Mesodermal cell (in vitro differentiated cells): ENCODE results near the gene RNU2-63P.
"Not testable (repeated sequence)": the region's sequence is repeated elsewhere in the genome, so short reads cannot be mapped to it uniquely, and the experiment has no call there.

Source experiments
- H3K27ac ChIP-seq: 2 replicates; pipeline ENCODE4 v1.7.0; 2013; ENCODE audit warnings: mild to moderate bottlenecking, low read depth, low read length, moderate library complexity; ENCODE audit not compliant: severe bottlenecking
- H3K36me3 ChIP-seq: 2 replicates; pipeline ENCODE4 v1.7.1; 2013; ENCODE audit warnings: mild to moderate bottlenecking, low read length, moderate library complexity; ENCODE audit not compliant: control insufficient read depth, insufficient read depth
- H3K4me1 ChIP-seq: one replicate; pipeline ENCODE4 v1.7.1; 2013; ENCODE audit warnings: mild to moderate bottlenecking, low read length; ENCODE audit not compliant: insufficient read depth, control insufficient read depth, poor library complexity, severe bottlenecking
- H3K4me3 ChIP-seq: 2 replicates; pipeline ENCODE4 v1.7.0; 2013; ENCODE audit warnings: low read length, control low read depth, mild to moderate bottlenecking; ENCODE audit not compliant: insufficient read depth, poor library complexity, severe bottlenecking; ENCODE audit errors: extremely low read depth
- H3K9me3 ChIP-seq: 2 replicates; pipeline ENCODE4 v1.7.1; 2013; ENCODE audit warnings: mild to moderate bottlenecking, low read length, moderate library complexity; ENCODE audit not compliant: control insufficient read depth
- WGBS, 2 experiments: methylation state at CpG; one replicate each; pipeline ENCODE4 v1.1.5; 2013; ENCODE audit warnings: missing lambda C conversion rate in 2 of 2; ENCODE audit not compliant: insufficient coverage in 2 of 2; 5-methylcytosine and 5-hydroxymethylcytosine counted together

The RNU2-63P gene

DNA sequence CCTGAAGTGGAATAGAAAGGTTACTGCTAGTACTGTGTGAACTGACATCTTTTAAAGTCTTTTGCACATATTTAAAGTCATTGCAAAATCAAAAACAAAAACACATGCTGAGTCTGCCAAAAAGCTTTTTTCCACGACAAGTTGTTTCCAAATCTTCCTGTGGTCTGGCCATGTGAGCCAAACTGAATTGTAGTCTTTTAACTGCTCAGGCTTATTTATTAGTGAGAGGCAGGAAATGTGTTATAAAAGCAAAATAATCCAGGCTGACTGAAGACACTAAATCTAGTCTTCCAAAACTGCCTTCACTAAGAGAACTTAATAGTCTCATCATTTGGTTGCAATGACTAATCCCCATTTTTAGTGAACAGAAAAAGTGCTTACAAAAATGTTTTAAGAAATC lies 36.9 kb upstream of the RNU2-63P start:
- no peak overlapping the region for H3K4me3 ChIP-seq
- H3K4me1 ChIP-seq = peaks cover 9% of the 10 kb centered on the region
- peaks cover 34% of the 10 kb centered on the region for H3K36me3 ChIP-seq
- 83 to 100% methylated on average over 1 of the region's 1 CpG for WGBS, 2 experiments
- H3K9me3 ChIP-seq = no peaks in the 10 kb centered on the region
- H3K27ac ChIP-seq = no peak overlapping the region

DNA sequence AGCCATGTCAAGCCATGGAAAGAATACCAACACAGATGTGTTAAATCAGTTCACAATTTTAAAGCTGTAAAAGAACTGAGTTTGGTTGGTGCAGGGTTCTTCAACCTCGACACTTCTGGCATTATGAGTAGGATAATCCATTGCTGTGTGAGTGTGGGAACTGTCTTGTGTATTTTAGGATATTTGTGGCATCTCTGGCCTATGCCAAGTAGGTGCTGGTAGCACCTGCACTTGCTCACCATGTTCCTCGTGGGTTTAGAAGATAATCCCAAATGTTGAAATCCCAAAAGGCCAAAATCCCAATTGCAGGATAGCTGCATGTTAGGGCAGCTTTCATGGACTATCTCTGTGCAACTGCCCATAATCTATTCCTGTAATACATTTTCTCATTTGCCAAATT lies 35.4 kb upstream of the RNU2-63P start:
- Histone ChIP-seq H3K4me3 (no peak overlapping the region), H3K4me1 (peaks cover 9% of the 10 kb centered on the region), H3K9me3 (no peaks in the 10 kb centered on the region), H3K36me3 (peaks cover 43% of the 10 kb centered on the region), H3K27ac (no peak overlapping the region)
- 91 to 100% methylated on average over 2 of the region's 2 CpGs for WGBS, 2 experiments

DNA sequence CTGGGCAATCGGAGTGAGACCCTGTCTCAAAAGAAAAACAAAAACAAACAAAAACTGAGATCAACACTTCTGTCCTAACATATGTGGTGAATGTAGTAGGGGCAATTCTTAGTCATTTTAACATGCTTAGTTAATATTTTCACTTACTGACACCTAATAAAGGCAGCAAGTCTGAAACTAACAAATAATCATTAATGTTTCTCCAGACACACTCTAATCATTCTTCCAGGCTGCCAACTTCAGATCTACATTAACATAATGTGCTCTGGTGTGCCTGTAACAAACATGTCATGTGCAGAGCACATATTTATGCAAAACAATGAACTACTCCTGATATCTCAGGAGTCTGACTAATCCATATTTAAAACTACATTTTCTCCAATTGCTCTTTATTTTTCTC lies 33.3 kb upstream of the RNU2-63P start:
- no peaks in the 10 kb centered on the region for H3K9me3 ChIP-seq
- no CpG with 5 or more reads among the region's 1 CpG for whole genome bisulfite sequencing, 2 experiments
- peaks cover 9% of the 10 kb centered on the region for H3K4me1 ChIP-seq
- H3K4me3 ChIP-seq = no peak overlapping the region
- H3K27ac ChIP-seq = no peak overlapping the region
- peaks cover 56% of the 10 kb centered on the region for H3K36me3 ChIP-seq

DNA sequence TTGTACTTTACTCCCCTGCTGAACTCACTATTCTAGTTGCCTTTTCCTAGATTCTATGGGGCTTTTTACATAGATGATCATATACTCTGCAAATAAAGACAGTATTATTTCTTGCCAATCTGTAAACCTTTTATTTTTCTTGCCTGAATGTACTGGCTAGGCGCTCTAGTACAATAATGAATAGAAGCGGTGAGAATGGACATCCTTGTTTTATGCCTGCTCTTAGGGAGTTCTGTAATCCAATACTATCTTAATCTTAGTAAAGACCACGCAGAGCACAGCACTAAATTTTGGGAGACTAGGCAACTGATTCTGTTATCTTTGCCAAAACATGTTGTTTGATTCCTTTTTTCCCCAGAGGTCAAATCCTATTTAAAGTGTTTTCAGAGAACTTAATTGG lies 32.2 kb upstream of the RNU2-63P start:
- WGBS, 2 experiments = 100% methylated on average over 1 to 2 of the region's 3 CpGs
- Histone ChIP-seq H3K4me1 (no peaks in the 10 kb centered on the region), H3K9me3 (no peaks in the 10 kb centered on the region), H3K36me3 (peaks cover 58% of the 10 kb centered on the region), H3K4me3 (no peak overlapping the region), H3K27ac (no peak overlapping the region)

DNA sequence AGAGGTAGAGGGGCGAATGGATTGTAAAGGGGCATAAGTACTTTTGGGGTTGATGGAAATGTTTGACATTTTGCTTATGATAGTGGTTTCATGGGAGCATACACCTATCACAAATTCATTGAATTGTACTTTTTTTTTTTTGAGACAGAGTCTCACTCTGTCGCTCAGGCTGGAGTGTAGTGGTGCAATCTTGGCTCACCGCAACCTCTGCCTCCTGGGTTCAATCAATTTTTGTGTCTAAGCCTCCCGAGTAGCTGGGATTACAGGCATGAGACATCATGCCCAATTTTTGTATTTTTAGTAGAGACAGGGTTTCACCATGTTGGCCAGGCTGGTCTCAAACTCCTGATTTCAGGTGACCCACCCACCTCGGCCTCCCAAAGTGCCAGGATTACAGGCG lies 29.2 kb upstream of the RNU2-63P start:
- peaks cover 42% of the 10 kb centered on the region for H3K36me3 ChIP-seq
- not testable (repeated sequence) for H3K9me3 ChIP-seq, H3K4me3 ChIP-seq, H3K27ac ChIP-seq
- WGBS, 2 experiments = 100% methylated on average over 3 of the region's 6 CpGs
- peaks cover 14% of the 10 kb centered on the region for H3K4me1 ChIP-seq

DNA sequence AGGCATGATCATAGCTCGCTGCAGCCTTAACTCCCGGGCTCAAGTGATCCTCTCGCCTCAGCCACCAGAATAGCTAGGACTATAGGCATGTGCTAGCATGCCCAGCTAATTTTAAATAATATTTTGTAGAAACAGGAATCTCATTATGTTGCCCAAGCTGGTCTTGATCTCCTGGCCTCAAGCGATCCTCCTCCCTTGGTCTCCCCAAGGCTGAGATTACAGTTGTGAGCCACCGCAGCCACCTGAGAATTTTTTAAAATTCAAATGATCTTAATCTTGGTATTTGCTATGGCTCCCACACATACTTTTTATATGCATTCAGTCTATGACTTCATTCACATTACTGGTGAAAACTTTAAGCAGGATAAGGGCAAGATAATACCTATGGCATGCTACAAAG lies 26.1 kb upstream of the RNU2-63P start:
- no peaks in the 10 kb centered on the region for H3K9me3 ChIP-seq
- H3K4me3 ChIP-seq = no peak overlapping the region
- 90 to 100% methylated on average over 2 to 5 of the region's 5 CpGs for WGBS, 2 experiments
- peaks cover 29% of the 10 kb centered on the region for H3K36me3 ChIP-seq
- H3K27ac ChIP-seq = no peak overlapping the region
- H3K4me1 ChIP-seq = peaks cover 25% of the 10 kb centered on the region

DNA sequence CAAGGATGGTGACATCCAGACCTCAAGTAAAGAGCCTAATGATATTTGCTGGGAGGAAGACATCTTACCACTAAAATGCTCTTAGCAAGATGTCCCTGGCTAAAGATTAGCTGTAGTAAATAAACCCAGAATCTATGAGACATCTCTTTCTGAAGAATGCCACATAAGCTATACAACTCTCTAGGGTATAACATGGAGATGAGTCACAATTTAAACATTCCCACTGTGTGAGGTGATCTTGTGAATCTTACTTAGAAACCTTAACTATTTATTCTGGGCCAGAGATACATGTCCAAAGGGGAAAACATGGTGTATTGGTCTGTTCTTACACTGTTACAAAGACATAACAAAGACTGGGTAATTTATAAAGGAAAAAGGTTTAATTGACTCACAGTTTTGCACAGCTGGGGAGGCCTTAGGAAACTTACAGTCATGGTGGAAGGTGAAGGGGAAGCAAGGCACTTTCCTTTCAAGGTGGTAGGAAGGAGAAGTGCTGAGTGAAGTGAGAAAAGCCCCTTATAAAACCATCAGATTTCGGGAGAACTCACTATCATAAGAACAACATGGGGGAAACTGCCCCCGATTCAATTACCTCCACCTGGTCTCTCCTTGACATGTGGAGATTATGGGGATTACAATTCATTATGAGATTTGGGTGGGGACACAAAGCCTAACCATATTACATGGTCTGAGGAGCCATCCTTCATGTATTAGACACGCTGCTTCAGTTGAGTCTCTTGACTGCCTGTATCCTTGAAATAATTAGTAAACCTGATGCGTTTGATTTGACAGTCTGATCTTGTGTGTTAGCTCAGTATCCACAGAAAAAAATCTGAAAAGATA lies 22.1 kb upstream of the RNU2-63P start:
- 80 to 92% methylated on average over 1 to 2 of the region's 4 CpGs for WGBS, 2 experiments
- H3K9me3 ChIP-seq = no peaks in the 10 kb centered on the region
- H3K27ac ChIP-seq = peak overlapping the region; percentile 89
- peaks cover 14% of the 10 kb centered on the region for H3K36me3 ChIP-seq
- H3K4me3 ChIP-seq = no peak overlapping the region
- H3K4me1 ChIP-seq = peaks cover 25% of the 10 kb centered on the region

DNA sequence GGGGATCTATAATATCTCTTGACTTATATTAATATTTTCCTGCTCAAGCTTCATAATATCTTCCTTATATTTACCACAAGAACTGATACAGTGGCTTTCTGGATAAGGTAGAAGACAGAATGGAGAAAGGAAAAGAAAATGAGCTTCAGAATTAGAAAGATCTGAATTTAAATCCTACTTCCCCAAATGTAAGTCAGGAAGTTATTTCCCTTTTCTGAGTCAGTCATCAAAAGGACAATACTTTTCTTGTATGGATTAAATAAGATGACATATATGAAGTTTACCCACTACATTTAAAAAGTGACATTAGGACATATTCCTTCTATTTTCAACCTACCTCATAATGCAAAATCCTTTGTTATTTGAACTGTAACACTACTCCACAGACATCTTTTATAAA lies 20.3 kb upstream of the RNU2-63P start:
- no peak overlapping the region for H3K4me3 ChIP-seq
- peaks cover 17% of the 10 kb centered on the region for H3K4me1 ChIP-seq
- no peak overlapping the region for H3K27ac ChIP-seq
- H3K9me3 ChIP-seq = no peaks in the 10 kb centered on the region
- peaks cover 30% of the 10 kb centered on the region for H3K36me3 ChIP-seq

DNA sequence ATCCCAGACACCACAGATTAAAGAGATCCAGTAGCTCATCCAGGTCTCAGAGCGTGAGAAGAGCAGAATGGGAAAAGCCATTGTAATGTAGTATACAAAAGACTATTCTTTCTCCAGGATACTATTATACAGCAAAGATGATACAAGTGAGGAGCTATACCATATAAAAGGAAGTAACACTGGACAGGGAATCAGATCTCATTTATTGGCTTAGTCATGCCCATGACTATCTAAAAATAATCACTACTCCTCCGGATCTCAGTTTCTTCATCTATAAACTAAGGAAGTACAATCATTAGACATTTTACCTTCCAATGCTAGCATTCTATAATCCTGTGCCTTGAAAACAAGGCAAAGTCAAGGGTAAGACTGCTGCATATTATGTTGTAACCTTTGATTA lies 19.8 kb upstream of the RNU2-63P start:
- peaks cover 13% of the 10 kb centered on the region for H3K4me1 ChIP-seq
- no peak overlapping the region for H3K4me3 ChIP-seq
- WGBS, 2 experiments = 100% methylated on average over 1 of the region's 2 CpGs
- peaks cover 30% of the 10 kb centered on the region for H3K36me3 ChIP-seq
- H3K27ac ChIP-seq = no peak overlapping the region
- no peaks in the 10 kb centered on the region for H3K9me3 ChIP-seq

DNA sequence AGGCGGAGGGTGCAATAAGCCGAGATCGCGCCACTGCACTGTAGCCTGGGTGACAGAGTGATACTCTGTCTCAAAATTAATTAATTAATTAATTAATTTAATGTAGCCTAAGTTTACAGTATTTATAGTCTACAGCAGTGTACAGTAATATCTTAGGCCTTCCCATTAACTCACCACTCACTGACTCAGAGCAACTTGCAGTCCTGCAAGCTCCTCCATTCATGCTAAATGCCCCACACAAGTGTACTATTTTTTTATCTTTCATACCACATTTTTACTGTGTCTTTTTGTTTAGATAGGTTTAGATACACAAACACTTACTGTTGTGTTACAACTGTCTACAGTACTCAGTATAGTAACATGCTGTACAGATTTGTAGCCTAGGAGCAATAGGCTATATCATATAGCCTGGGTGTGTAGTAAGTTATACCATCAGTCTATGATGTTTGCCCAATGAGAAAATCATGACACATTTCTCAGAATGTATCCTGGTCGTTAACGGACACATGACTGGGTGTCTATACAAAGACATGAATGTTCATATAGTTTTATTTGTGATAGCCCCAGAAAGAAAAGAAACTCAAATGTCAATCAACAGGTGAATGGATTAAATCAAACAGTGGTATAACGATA lies 15.8 kb upstream of the RNU2-63P start:
- Histone ChIP-seq H3K4me3 (no peak overlapping the region), H3K4me1 (no peaks in the 10 kb centered on the region), H3K36me3 (peaks cover 55% of the 10 kb centered on the region), H3K9me3 (no peaks in the 10 kb centered on the region), H3K27ac (no peak overlapping the region)
- WGBS, 2 experiments = 100% methylated on average over 2 of the region's 7 CpGs; no CpG with 5 or more reads in 1 of the 2 experiments

DNA sequence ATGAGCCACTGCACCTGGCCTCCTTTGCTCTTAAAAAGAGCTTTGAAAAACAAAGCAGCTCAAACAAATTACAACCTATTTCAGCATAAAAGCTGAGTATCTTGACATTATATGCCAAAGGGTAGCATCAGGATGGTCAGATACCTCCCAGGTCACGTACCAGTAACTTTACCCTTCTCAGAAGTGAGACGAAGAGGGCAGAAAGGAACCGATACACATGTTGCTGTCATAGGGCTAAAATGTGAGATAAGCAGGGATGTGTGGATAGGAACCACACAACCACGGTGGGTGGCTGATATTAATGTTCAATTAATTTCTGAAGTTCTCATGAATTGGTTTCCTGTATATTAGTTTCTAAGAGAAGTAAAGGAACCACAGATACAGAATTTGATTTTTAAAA lies 12.6 kb upstream of the RNU2-63P start:
- Histone ChIP-seq H3K4me3 (no peak overlapping the region), H3K4me1 (no peaks in the 10 kb centered on the region), H3K27ac (no peak overlapping the region), H3K9me3 (no peaks in the 10 kb centered on the region), H3K36me3 (peaks cover 50% of the 10 kb centered on the region)
- 96 to 100% methylated on average over 2 to 3 of the region's 4 CpGs for WGBS, 2 experiments
